Parathyroid adenoma (tissue), 2 donors: ENCODE measurements around the gene FOXJ1.

Experiments
- H2AFZ ChIP-seq: fragments of 300-600 bp; sonication (generic); one replicate; pipeline ENCODE4 v1.7.0; 2017; ENCODE audit warnings: antibody characterized with exemption, mild to moderate bottlenecking
- H3K27ac ChIP-seq: fragments of 300-600 bp; sonication (generic); one replicate; pipeline ENCODE4 v1.7.0; 2017
- H3K27me3 ChIP-seq: fragments of 300-600 bp; sonication (generic); one replicate; pipeline ENCODE4 v1.7.0; 2017; ENCODE audit warnings: low read length; ENCODE audit not compliant: control insufficient read depth, insufficient read depth
- H3K36me3 ChIP-seq: fragments of 300-600 bp; sonication (generic); one replicate; pipeline ENCODE4 v1.7.0; 2017; ENCODE audit warnings: low read length; ENCODE audit not compliant: control insufficient read depth, insufficient read depth
- H3K4me1 ChIP-seq: fragments of 300-600 bp; sonication (generic); one replicate; pipeline ENCODE4 v1.7.0; 2017; ENCODE audit warnings: control low read depth
- H3K4me2 ChIP-seq: fragments of 300-600 bp; sonication (generic); one replicate; pipeline ENCODE4 v1.7.0; 2017; ENCODE audit warnings: low read length
- H3K4me3 ChIP-seq: fragments of 300-600 bp; sonication (generic); one replicate; pipeline ENCODE4 v1.7.0; 2017; ENCODE audit warnings: low read depth, low read length
- H3K79me2 ChIP-seq: fragments of 300-600 bp; sonication (generic); one replicate; pipeline ENCODE4 v1.7.0; 2017; ENCODE audit warnings: control low read depth
- H3K9ac ChIP-seq: fragments of 300-600 bp; sonication (generic); one replicate; pipeline ENCODE4 v1.7.0; 2017; ENCODE audit warnings: mild to moderate bottlenecking
- H3K9me3 ChIP-seq: fragments of 300-600 bp; sonication (generic); one replicate; pipeline ENCODE4 v1.7.0; 2017; ENCODE audit warnings: low read length; ENCODE audit not compliant: control insufficient read depth
- TF ChIP-seq, protein P1 (sequence below): fragments of 300-600 bp; sonication (generic); IDR thresholded peaks from one replicate; pipeline ENCODE4 v1.7.0; 2017; ENCODE audit warnings: antibody characterized with exemption, mild to moderate bottlenecking
- donor health status: primary hyperparathyroidism.

Gene FOXJ1

DNA sequence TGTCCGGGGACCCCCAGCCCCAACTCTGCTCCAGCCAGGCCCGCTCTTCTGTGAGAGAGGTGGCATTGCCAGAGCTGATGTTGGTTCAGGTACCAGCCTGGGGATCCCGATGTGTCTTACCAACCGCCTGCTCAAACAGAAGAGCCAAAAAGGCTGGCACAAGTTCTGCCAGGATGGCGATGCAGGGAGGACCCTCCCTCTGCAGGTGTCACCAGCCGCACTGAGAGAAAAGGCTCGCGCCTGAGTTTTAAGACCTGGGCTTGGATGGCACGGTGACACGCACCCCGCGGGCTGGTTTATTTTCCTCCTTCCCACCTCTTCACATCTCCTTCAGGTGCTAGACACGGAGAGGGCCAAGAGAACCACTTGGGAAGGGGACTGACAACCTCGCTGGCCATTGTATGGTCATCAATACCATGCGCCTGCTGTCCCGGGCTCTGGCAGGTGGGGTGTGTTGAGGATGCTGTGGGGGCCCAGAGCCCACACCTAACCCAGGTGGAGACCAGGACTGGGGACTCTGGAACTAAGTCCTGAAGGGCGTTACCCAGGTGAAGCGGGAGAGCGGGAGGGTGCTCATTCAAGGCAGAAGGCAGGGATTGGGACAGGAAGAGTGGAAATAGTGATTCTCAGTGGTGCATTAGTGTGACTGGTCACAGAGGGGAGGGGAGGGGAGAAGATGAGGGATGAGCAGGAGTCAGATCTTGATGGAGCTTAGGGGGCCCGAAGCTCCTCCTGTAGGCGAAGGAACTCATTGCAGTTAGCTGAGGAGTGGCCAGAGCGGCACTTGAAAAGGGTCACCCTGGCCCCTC is 16.3 kb downstream of the FOXJ1 start:
- no peak overlapping the region for H3K4me3 ChIP-seq
- TF ChIP-seq, protein P1, sequence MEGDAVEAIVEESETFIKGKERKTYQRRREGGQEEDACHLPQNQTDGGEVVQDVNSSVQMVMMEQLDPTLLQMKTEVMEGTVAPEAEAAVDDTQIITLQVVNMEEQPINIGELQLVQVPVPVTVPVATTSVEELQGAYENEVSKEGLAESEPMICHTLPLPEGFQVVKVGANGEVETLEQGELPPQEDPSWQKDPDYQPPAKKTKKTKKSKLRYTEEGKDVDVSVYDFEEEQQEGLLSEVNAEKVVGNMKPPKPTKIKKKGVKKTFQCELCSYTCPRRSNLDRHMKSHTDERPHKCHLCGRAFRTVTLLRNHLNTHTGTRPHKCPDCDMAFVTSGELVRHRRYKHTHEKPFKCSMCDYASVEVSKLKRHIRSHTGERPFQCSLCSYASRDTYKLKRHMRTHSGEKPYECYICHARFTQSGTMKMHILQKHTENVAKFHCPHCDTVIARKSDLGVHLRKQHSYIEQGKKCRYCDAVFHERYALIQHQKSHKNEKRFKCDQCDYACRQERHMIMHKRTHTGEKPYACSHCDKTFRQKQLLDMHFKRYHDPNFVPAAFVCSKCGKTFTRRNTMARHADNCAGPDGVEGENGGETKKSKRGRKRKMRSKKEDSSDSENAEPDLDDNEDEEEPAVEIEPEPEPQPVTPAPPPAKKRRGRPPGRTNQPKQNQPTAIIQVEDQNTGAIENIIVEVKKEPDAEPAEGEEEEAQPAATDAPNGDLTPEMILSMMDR = no peak
- no peak overlapping the region for H3K9ac ChIP-seq
- H3K4me2 ChIP-seq = no peak overlapping the region
- H3K79me2 ChIP-seq = no peaks in the 10 kb centered on the region
- no peaks in the 10 kb centered on the region for H3K27me3 ChIP-seq
- no peaks in the 10 kb centered on the region for H3K9me3 ChIP-seq
- no peak overlapping the region for H3K27ac ChIP-seq
- no peaks in the 10 kb centered on the region for H3K4me1 ChIP-seq
- H3K36me3 ChIP-seq = no peaks in the 10 kb centered on the region
- H2AFZ ChIP-seq = no peak overlapping the region

- no peak overlapping the region for H3K4me2 ChIP-seq
- no peak overlapping the region for H3K4me3 ChIP-seq
- no peaks in the 10 kb centered on the region for H3K4me1 ChIP-seq
- no peak overlapping the region for H3K27ac ChIP-seq
- no peak overlapping the region for H3K9ac ChIP-seq
- H3K36me3 ChIP-seq = no peaks in the 10 kb centered on the region
- TF ChIP-seq, protein P1 = no peak
- H3K79me2 ChIP-seq = no peaks in the 10 kb centered on the region
- H2AFZ ChIP-seq = no peak overlapping the region
- no peaks in the 10 kb centered on the region for H3K9me3 ChIP-seq
- no peaks in the 10 kb centered on the region for H3K27me3 ChIP-seq
Observed at GRCh38 chr17:76123749-76124581, 17.1 kb downstream of the FOXJ1 start.

DNA sequence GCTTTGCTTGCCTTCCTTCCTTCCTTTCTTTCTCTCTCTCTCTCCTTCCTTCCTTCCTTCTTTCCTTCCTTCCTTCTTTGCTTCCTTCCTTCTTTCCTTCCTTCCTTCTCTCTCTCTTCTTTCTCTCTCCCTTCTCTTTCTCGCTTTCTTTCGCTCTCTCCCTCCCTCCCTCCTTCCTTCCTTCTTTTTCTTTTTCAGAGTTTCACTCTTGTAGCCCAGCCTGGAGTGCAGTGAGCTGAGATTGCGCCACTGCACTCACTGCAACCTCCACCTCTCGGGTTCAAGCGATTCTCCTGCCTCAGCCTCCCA is 17.9 kb downstream of the FOXJ1 start:
- Histone ChIP-seq H3K4me1 (no peaks in the 10 kb centered on the region), H3K27ac (no peak overlapping the region), H3K79me2 (no peaks in the 10 kb centered on the region), H3K9ac (no peak overlapping the region), H3K4me2 (no peak overlapping the region), H3K9me3 (no peaks in the 10 kb centered on the region), H3K4me3 (no peak overlapping the region), H2AFZ (no peak overlapping the region), H3K27me3 (no peaks in the 10 kb centered on the region), H3K36me3 (no peaks in the 10 kb centered on the region)
- TF ChIP-seq, protein P1 = no peak

- Histone ChIP-seq H3K4me1 (no peaks in the 10 kb centered on the region), H2AFZ (no peak overlapping the region), H3K36me3 (no peaks in the 10 kb centered on the region), H3K27ac (no peak overlapping the region), H3K79me2 (no peaks in the 10 kb centered on the region), H3K4me3 (no peak overlapping the region), H3K9ac (no peak overlapping the region), H3K27me3 (no peaks in the 10 kb centered on the region), H3K4me2 (no peak overlapping the region), H3K9me3 (no peaks in the 10 kb centered on the region)
- TF ChIP-seq, protein P1 = no peak
Observed at GRCh38 chr17:76122431-76123190, 18.4 kb downstream of the FOXJ1 start.
